ENCODE results near the gene FOXN3. TPM values are rescaled to one million over a fixed set of nuclear protein-coding genes. Genes with fewer than 3 reads are reported as not detected.

The FOXN3 gene
- total RNA-seq, 1 experiment from 2014 or later: 8.8 TPM

DNA sequence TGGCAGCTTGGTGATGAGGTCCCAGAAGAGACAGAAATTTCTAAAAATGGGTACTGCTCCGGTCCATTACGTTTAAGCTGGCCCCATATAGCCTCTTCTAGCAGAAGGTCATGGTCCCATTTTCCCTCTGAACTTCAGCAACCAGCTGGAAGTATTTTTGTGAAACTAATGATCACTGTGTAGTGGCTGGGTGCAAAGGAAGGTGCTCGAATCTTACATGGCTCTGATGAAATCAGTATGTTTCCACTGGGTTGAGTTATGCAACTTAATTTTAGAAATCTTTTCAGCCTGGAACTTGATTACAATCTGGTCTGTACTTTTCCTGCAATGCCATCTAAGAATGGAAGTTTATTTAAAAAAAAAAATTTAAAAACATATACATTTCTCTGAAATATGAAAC lies 228.5 kb downstream of the FOXN3 start:
- Histone ChIP-seq H3K4me3 (ENCODE audit: low read depth in 2 of 2, low read length in 2 of 2) (no peak overlapping the region), H3K36me3 (ENCODE audit: control insufficient read depth, insufficient read depth, low read length) (no peaks in the 10 kb centered on the region), H3K9me3 (ENCODE audit: control insufficient read depth, insufficient read depth, low read depth, low read length) (no peaks in the 10 kb centered on the region), H3K27ac (ENCODE audit: low read length) (no peak overlapping the region), H3K27me3 (ENCODE audit: control insufficient read depth, insufficient read depth, low read length) (no peaks in the 10 kb centered on the region), H3K4me1 (ENCODE audit: control insufficient read depth, insufficient read depth, low read length) (no peaks in the 10 kb centered on the region)
- POLR2A ChIA-PET: no interaction called here
- no peak for ATAC-seq
- no peak for DNase-seq (ENCODE audit: low read depth, low spot score)
- CTCF ChIA-PET: no interaction called here
- intact Hi-C loops (cut with micrococcal nuclease; ENCODE audit: unreplicated experiment): no loop called here
- TF ChIP-seq SIN3A (IDR thresholded peaks at IDR 0.05; ENCODE audit: borderline replicate concordance, insufficient read depth, low read depth, low read length): no peak
- TF ChIP-seq TCF7L2 (IDR thresholded peaks at IDR 0.05; ENCODE audit: low read depth, low read length): no peak
- TF ChIP-seq, protein P1, sequence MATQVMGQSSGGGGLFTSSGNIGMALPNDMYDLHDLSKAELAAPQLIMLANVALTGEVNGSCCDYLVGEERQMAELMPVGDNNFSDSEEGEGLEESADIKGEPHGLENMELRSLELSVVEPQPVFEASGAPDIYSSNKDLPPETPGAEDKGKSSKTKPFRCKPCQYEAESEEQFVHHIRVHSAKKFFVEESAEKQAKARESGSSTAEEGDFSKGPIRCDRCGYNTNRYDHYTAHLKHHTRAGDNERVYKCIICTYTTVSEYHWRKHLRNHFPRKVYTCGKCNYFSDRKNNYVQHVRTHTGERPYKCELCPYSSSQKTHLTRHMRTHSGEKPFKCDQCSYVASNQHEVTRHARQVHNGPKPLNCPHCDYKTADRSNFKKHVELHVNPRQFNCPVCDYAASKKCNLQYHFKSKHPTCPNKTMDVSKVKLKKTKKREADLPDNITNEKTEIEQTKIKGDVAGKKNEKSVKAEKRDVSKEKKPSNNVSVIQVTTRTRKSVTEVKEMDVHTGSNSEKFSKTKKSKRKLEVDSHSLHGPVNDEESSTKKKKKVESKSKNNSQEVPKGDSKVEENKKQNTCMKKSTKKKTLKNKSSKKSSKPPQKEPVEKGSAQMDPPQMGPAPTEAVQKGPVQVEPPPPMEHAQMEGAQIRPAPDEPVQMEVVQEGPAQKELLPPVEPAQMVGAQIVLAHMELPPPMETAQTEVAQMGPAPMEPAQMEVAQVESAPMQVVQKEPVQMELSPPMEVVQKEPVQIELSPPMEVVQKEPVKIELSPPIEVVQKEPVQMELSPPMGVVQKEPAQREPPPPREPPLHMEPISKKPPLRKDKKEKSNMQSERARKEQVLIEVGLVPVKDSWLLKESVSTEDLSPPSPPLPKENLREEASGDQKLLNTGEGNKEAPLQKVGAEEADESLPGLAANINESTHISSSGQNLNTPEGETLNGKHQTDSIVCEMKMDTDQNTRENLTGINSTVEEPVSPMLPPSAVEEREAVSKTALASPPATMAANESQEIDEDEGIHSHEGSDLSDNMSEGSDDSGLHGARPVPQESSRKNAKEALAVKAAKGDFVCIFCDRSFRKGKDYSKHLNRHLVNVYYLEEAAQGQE (IDR thresholded peaks at IDR 0.05; ENCODE audit: insufficient read depth in 1 of 2, low read depth in 2 of 2, low read length in 1 of 2): no peak
- TF ChIP-seq POLR2AphosphoS5 (IDR thresholded peaks at IDR 0.05; ENCODE audit: low read depth, low read length): no peak
- TF ChIP-seq, protein P2, sequence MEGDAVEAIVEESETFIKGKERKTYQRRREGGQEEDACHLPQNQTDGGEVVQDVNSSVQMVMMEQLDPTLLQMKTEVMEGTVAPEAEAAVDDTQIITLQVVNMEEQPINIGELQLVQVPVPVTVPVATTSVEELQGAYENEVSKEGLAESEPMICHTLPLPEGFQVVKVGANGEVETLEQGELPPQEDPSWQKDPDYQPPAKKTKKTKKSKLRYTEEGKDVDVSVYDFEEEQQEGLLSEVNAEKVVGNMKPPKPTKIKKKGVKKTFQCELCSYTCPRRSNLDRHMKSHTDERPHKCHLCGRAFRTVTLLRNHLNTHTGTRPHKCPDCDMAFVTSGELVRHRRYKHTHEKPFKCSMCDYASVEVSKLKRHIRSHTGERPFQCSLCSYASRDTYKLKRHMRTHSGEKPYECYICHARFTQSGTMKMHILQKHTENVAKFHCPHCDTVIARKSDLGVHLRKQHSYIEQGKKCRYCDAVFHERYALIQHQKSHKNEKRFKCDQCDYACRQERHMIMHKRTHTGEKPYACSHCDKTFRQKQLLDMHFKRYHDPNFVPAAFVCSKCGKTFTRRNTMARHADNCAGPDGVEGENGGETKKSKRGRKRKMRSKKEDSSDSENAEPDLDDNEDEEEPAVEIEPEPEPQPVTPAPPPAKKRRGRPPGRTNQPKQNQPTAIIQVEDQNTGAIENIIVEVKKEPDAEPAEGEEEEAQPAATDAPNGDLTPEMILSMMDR (IDR thresholded peaks at IDR 0.05): no peak
- in situ Hi-C loops (cut with HindIII; ENCODE audit: low pct_unique_long_range_greater_than_20kb, low sequenced_read_pairs): no loop called here
- no TSS peak for BruUV-seq (replicated peaks)

DNA sequence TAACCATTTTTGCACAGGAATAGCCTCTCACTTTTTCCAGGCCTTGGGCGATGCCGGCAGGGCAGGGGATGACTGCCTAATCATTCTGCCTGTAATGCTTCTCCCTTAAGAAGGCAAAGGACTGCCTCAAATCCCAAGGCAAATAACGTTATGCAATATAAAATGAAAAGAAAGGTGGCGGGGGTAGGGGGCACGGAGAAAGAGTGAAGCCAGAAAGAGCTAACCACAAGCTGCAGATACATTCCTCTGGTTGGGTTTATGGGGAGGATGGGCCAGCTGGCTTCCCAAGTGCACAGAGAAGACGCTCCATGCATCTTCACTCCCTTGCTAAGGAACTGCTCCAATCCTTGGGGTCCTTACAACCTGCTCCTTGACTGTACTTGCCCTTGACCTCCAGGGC lies 229.5 kb downstream of the FOXN3 start:
- H3K27ac ChIP-seq (ENCODE audit: low read length): no peak overlapping the region

More for the DNA sequence above, 229.5 kb downstream of the FOXN3 start:
- no peaks in the 10 kb centered on the region for H3K9me3 ChIP-seq (ENCODE audit: control insufficient read depth, insufficient read depth, low read depth, low read length)
- BruUV-seq (replicated peaks): no TSS peak
- ChIA-PET POLR2A (no interaction called here), CTCF (no interaction called here)
- TF ChIP-seq TCF7L2 (IDR thresholded peaks at IDR 0.05; ENCODE audit: low read depth, low read length): no peak
- no peak for TF ChIP-seq SIN3A (IDR thresholded peaks at IDR 0.05; ENCODE audit: borderline replicate concordance, insufficient read depth, low read depth, low read length)
- TF ChIP-seq, protein P1 (IDR thresholded peaks at IDR 0.05; ENCODE audit: insufficient read depth in 1 of 2, low read depth in 2 of 2, low read length in 1 of 2): no peak
- TF ChIP-seq, protein P2 (IDR thresholded peaks at IDR 0.05): no peak
- TF ChIP-seq POLR2AphosphoS5 (IDR thresholded peaks at IDR 0.05; ENCODE audit: low read depth, low read length): no peak
- H3K4me1 ChIP-seq (ENCODE audit: control insufficient read depth, insufficient read depth, low read length): no peaks in the 10 kb centered on the region
- DNase-seq (ENCODE audit: low read depth, low spot score) (no peak), ATAC-seq (no peak)
- no peaks in the 10 kb centered on the region for H3K27me3 ChIP-seq (ENCODE audit: control insufficient read depth, insufficient read depth, low read length)
- in situ Hi-C loops (cut with HindIII; ENCODE audit: low pct_unique_long_range_greater_than_20kb, low sequenced_read_pairs) (no loop called here), intact Hi-C loops (cut with micrococcal nuclease; ENCODE audit: unreplicated experiment) (no loop called here)
- H3K36me3 ChIP-seq (ENCODE audit: control insufficient read depth, insufficient read depth, low read length): no peaks in the 10 kb centered on the region
- no peak overlapping the region for H3K4me3 ChIP-seq (ENCODE audit: low read depth in 2 of 2, low read length in 2 of 2)
